Stimulated activated CD8-positive, alpha-beta memory T cell treated with anti-CD3 and anti-CD28 coated beads, Interleukin-15, amount 100 ng/mL, for 24 hours (primary cell): ENCODE data around the gene RNASE8.

Experiments
- DNase-seq: peaks from one replicate; pipeline ENCODE4 v3.0.0-alpha.2; 2020; ENCODE audit warnings: low read depth

The RNASE8 gene

GRCh38 chr14:21106498-21107282 is 49.1 kb downstream of the RNASE8 start:
- DNase-seq = peak; percentile 34

- no peak for DNase-seq
Measured at GRCh38 chr14:21107283-21107800, 49.7 kb downstream of the RNASE8 start.
